Measurements from ENCODE around the gene UGT1A6.

DNA sequence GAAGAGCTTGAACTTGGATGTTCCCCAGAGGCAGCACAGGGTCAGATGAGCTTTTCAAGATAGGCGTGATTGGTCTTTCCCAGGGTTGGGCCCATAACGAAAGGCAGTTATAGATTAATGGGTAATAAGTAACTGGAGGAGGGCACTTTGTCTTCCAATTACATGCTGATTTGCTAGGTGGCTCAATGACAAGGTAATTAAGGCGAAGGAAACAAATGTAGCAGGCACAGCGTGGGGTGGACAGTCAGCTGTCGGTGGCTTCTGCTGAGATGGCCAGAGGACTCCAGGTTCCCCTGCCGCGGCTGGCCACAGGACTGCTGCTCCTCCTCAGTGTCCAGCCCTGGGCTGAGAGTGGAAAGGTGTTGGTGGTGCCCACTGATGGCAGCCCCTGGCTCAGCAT, 25.9 kb downstream of the UGT1A6 start, which contains the start of gene UGT1A4:
- TF ChIP-seq, protein P1, sequence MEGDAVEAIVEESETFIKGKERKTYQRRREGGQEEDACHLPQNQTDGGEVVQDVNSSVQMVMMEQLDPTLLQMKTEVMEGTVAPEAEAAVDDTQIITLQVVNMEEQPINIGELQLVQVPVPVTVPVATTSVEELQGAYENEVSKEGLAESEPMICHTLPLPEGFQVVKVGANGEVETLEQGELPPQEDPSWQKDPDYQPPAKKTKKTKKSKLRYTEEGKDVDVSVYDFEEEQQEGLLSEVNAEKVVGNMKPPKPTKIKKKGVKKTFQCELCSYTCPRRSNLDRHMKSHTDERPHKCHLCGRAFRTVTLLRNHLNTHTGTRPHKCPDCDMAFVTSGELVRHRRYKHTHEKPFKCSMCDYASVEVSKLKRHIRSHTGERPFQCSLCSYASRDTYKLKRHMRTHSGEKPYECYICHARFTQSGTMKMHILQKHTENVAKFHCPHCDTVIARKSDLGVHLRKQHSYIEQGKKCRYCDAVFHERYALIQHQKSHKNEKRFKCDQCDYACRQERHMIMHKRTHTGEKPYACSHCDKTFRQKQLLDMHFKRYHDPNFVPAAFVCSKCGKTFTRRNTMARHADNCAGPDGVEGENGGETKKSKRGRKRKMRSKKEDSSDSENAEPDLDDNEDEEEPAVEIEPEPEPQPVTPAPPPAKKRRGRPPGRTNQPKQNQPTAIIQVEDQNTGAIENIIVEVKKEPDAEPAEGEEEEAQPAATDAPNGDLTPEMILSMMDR (IDR thresholded peaks at IDR 0.05 in 4 of 5, conservative IDR thresholded peaks at IDR 0.05 in 1 of 5) = no peak
- TF ChIP-seq POLR2A (IDR thresholded peaks at IDR 0.05) = no peak
